Endothelial cell of umbilical vein (primary cell): ENCODE measurements around the gene KCNQ5.

ENCODE experiments used
- EZH2 ChIP-seq: IDR thresholded peaks from 2 replicates; pipeline ENCODE4 v1.6.1; 2012; ENCODE audit warnings: borderline replicate concordance, low read depth, mild to moderate bottlenecking, moderate library complexity, low read length, inconsistent platforms; ENCODE audit not compliant: severe bottlenecking
- GATA2 ChIP-seq: IDR thresholded peaks from 2 replicates; pipeline ENCODE4 v1.7.0; 2011; ENCODE audit warnings: low read depth, mild to moderate bottlenecking, moderate library complexity, mixed read lengths, low read length; ENCODE audit not compliant: insufficient read length, insufficient read depth
- JUN ChIP-seq: IDR thresholded peaks from 2 replicates; pipeline ENCODE4 v1.6.1; 2011; ENCODE audit warnings: borderline replicate concordance, low read depth; ENCODE audit not compliant: insufficient read length, insufficient read depth
- MYC ChIP-seq: IDR thresholded peaks from one replicate; pipeline ENCODE4 v1.6.1; 2011; ENCODE audit warnings: mild to moderate bottlenecking, low read depth, low read length
- POLR2A ChIP-seq: IDR thresholded peaks from 2 replicates; pipeline ENCODE4 v1.6.1; 2012; ENCODE audit warnings: low read depth, mild to moderate bottlenecking, control low read depth, low read length
- POLR2AphosphoS5 ChIP-seq: IDR thresholded peaks from 2 replicates; pipeline ENCODE4 v1.6.1; 2012; ENCODE audit warnings: low read depth, mild to moderate bottlenecking, control low read depth, low read length, moderate library complexity; ENCODE audit not compliant: insufficient read depth
- TF ChIP-seq, protein P1 (sequence below), 2 donors: IDR thresholded peaks; 1 replicate in 1 of 2; 2 replicates in 1 of 2; pipeline ENCODE4 v1.5.1; 2011; ENCODE audit warnings: low read length in 2 of 2, mild to moderate bottlenecking in 2 of 2, moderate library complexity in 2 of 2, control low read depth in 1 of 2, inconsistent platforms in 1 of 2, low read depth in 1 of 2; ENCODE audit not compliant: insufficient read depth in 1 of 2; ENCODE audit errors: extremely low read depth in 1 of 2
- TF ChIP-seq, protein P2 (sequence below): IDR thresholded peaks from 2 replicates; pipeline ENCODE4 v1.6.1; 2011; ENCODE audit not compliant: insufficient read depth, insufficient read length

DNA sequence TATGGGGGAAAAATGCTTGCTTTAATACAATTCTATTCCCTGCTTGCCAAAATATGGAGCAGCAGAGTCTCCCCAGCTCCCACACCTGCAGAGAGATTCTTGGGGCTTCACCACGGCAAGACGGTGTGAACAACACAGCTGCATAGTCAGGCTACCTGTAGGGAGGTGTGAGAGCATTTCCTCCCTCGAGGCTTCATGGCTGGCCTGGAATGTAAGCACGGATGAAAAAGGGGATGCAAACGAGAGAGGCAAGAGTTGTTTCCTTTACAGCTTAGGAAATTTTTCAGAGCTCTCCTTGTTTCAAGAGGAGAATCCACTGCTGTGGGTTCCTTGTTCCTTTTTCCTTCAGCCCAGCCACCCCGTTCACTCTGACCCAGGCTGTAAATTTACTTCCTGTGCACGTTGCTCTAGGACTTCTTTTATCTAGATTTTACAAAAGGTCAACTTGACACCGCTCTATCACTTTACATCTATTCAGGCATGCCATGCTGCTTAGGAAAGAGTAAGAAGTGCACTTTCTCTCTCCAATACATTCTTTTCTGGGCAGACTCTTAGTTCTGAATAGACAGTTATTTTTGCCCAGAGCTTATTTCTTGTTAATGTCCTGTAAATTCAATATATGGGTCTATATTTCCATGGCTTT, 406.4 kb downstream of the KCNQ5 start:
- TF ChIP-seq POLR2AphosphoS5, result no peak
- no peak for TF ChIP-seq POLR2A
- TF ChIP-seq, protein P1, sequence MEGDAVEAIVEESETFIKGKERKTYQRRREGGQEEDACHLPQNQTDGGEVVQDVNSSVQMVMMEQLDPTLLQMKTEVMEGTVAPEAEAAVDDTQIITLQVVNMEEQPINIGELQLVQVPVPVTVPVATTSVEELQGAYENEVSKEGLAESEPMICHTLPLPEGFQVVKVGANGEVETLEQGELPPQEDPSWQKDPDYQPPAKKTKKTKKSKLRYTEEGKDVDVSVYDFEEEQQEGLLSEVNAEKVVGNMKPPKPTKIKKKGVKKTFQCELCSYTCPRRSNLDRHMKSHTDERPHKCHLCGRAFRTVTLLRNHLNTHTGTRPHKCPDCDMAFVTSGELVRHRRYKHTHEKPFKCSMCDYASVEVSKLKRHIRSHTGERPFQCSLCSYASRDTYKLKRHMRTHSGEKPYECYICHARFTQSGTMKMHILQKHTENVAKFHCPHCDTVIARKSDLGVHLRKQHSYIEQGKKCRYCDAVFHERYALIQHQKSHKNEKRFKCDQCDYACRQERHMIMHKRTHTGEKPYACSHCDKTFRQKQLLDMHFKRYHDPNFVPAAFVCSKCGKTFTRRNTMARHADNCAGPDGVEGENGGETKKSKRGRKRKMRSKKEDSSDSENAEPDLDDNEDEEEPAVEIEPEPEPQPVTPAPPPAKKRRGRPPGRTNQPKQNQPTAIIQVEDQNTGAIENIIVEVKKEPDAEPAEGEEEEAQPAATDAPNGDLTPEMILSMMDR (IDR thresholded peaks at IDR 0.05; ENCODE audit: extremely low read depth in 1 of 2, insufficient read depth in 1 of 2, low read depth in 1 of 2, low read length in 2 of 2), result no peak
- TF ChIP-seq, protein P2, sequence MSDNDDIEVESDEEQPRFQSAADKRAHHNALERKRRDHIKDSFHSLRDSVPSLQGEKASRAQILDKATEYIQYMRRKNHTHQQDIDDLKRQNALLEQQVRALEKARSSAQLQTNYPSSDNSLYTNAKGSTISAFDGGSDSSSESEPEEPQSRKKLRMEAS, result no peak
- TF ChIP-seq MYC, result no peak
- no peak for TF ChIP-seq JUN
- TF ChIP-seq EZH2, result no peak
- TF ChIP-seq GATA2, result no peak
